Stimulated activated CD4-positive, alpha-beta T cell treated with anti-CD3 and anti-CD28 coated beads, Interleukin-15, amount 100 ng/mL, for 48 hours (primary cell): ENCODE data around the gene LZTS2.

Experiments
- DNase-seq, 2 donors: peaks; one replicate each; pipeline ENCODE4 v3.0.0-alpha.2; 2020; ENCODE audit warnings: low read depth in 2 of 2

LZTS2 gene

GRCh38 chr10:100998183-100998990 lies 1.2 kb upstream of the LZTS2 start:
- DNase-seq, result peak; percentile 41 to 63

- DNase-seq, result peak; percentile 43 to 72
Measured at GRCh38 chr10:100998991-100999741, 442 bp upstream of the LZTS2 start.

- no peak for DNase-seq
Measured at GRCh38 chr10:101000127-101000914, 713 bp downstream of the LZTS2 start.

DNA sequence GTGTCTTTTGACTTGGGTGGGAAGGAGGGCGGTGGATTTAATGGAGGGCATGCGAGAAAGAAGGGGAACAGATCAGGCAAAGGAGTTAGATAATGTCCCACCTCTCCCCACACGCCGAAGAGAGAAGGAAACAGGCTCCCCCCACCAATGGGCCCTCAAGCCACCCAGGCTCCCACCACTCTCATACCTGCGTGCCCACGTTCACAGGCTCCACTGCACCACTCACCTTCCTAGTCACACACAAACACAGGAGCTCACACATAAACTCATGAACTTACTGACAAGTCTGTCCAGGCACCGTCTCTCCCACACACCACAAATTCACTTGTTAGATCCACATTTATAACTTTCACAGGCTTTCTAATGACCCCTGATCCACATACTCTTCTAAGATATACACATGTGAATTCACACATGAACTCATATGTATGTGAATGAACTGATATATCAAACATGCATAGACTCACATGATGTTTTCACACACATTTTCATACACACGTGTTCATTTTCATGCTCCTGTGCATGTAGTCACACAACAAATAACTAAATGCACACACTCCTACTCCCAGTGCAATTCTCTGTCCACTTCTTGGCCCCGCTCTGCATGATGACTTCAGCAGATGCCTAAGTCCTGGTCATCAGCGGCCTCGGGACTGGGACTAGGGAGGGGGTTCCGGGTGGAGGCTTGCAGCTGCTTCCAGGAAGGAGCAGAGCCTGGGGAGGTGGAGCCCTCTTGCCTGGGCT lies 1.5 kb downstream of the LZTS2 start:
- DNase-seq, result no peak

GRCh38 chr10:101001659-101002035 lies 2.0 kb downstream of the LZTS2 start:
- no peak for DNase-seq

DNA sequence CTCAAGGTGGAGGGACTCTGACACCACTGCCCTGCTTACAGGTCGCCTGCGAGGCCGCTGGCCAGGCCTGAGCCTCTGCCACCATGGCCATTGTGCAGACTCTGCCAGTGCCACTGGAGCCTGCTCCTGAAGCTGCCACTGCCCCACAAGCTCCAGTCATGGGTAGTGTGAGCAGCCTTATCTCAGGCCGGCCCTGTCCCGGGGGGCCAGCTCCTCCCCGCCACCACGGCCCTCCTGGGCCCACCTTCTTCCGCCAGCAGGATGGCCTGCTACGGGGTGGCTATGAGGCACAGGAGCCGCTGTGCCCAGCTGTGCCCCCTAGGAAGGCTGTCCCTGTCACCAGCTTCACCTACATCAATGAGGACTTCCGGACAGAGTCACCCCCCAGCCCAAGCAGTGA lies 2.8 kb downstream of the LZTS2 start:
- no peak for DNase-seq

- no peak for DNase-seq
Measured at GRCh38 chr10:101003639-101004206, 4.1 kb downstream of the LZTS2 start.

DNA sequence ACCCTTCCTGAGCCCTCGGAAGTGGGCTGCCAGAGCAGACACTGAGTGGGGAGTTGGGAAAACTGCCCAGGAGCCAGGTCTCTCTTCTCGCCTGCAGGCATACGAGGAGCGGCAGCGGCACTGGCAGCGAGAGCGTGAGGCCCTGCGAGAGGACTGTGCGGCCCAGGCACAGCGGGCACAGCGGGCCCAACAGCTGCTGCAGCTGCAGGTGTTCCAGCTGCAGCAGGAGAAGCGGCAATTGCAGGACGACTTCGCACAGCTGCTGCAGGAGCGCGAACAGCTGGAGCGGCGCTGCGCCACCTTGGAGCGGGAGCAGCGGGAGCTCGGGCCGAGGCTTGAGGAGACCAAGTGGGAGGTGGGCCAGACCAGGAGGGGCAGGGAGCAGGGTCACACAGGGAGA lies 5.8 kb downstream of the LZTS2 start:
- no peak for DNase-seq

GRCh38 chr10:101005869-101006567 lies 6.4 kb downstream of the LZTS2 start:
- DNase-seq, result no peak

GRCh38 chr10:101006593-101007098 lies 7.0 kb downstream of the LZTS2 start:
- DNase-seq, result no peak

GRCh38 chr10:101007099-101007711 lies 7.6 kb downstream of the LZTS2 start:
- DNase-seq, result no peak

GRCh38 chr10:101007915-101008822 lies 8.6 kb downstream of the LZTS2 start:
- DNase-seq, result no peak

DNA sequence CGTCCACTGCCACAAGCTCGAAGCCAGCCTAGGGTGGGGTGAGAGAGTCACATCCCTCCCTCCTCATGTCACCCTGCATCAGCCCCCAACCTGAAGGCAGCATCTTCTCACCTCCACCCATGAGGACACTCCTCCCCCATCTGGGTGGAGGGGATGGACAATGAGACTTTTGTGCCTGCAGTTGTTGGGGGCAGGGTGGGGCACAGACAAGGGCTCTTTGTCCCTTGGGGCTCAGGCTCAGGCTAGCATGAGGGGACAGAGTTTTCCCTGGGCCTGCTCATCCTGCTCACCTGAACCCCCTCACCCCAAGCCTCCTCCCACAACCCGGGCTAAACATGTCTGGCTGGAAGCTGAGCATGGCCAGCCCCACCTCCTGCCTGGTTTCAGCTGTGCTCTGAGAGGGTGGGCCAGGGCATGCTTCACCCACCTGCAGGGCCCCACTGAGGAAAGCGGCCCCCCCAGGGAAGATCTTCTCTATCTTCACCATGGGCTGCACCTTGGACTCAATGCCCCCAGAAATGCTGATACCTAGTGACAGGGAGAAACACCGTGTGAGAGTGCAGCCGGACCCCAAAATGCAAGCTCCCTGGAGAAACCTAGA lies 9.3 kb downstream of the LZTS2 start:
- no peak for DNase-seq

- DNase-seq, result no peak
Measured at GRCh38 chr10:101010329-101010728, 10.7 kb downstream of the LZTS2 start.

DNA sequence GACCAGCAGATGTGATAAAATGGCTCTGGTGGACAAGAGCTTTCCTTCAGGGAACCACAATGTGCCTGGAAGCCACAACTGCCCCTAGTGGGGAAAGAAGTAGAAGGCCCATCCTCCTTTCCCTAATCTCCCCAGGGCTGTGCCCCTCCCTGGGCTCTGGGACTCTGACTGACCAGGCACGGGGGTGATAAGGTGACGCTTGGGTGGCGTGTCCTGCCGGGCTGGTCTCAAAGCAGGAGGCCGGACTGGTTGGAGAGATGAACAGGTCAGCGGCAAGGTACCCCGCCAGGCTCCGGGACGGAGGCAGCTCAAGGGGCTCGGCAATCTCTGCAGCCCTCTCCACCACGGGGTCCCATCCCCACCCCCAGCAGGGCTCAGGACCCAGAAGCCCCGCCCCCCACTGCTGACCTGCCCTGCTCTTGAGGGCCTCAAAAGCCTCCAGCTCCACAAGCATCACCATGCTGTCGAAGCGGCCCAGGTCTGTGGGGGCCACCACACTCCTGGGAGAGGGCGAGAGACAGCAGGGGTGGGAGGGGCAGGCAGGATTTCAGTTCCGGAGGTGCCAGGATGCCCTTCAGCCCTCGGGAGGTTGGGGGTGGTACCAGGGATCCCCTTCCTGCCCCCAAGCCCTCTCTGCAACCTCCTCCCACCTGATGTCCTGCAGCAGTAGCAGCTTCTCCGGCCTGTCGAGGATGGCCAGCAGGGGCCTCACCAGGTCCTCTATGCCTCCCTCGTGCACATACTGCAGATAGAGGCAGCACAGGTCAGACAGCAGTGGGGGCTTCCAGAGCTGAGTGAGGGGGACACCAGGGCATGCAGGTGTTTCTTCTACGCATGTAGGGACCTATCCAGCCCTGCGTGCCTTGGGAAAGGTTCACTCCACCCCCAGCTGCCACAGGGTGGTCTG lies 12.2 kb downstream of the LZTS2 start:
- DNase-seq, result no peak

- peak; percentile 67 to 79 for DNase-seq
Measured at GRCh38 chr10:101012525-101013364, 13.1 kb downstream of the LZTS2 start.
